ENCODE results near the gene AMHR2. TPM values are rescaled to one million over a fixed set of nuclear protein-coding genes. Genes with fewer than 3 reads are reported as not detected.
"Not testable (repeated sequence)": the region's sequence is repeated elsewhere in the genome, so short reads cannot be mapped to it uniquely, and the experiment has no call there.

The AMHR2 gene
- total and polyA plus RNA-seq, 4 donors, result 0.26 TPM; not detected in 3

DNA sequence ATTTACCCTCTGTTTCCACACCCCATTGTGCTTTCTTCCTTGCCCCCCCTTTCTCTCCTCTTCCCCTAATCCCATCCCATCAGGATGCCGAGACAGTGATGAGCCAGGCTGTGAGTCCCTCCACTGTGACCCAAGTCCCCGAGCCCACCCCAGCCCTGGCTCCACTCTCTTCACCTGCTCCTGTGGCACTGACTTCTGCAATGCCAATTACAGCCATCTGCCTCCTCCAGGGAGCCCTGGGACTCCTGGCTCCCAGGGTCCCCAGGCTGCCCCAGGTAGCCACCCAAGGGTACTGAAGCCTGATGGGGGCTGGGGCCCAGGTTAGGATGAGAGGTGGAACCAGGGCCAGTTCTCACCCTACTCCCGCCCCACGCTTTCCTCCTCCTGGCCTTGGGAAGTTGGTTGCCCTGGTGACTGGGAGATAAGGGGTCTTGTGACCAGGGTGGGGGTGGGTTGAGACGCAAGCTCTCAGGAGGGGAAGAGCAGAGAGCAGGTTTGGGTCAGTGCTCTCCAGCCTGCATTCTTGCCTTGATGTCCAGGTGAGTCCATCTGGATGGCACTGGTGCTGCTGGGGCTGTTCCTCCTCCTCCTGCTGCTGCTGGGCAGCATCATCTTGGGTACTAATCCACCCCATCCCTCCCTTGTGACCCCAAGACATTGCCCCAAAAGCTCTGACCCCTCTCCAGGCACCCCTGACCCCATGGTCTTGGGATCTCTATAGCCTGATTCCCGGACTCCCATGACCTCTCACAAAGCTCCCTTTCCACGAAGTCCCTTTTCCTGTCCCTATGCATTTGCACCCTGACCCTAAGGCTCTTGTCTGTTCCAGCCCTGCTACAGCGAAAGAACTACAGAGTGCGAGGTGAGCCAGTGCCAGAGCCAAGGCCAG is 1.2 kb downstream of the AMHR2 start:
- Histone ChIP-seq H3K36me3 (ENCODE audit: control insufficient read depth in 1 of 2, insufficient read depth in 2 of 2, low read length in 1 of 2) (no peaks in the 10 kb centered on the region), H3K4me3 (ENCODE audit: low read length in 2 of 2) (no peak overlapping the region), H3K27ac (ENCODE audit: low read depth in 1 of 2, low read length in 2 of 2) (no peak overlapping the region), H3K9me3 (ENCODE audit: control insufficient read depth, low read length) (no peaks in the 10 kb centered on the region), H3K4me1 (ENCODE audit: control insufficient read depth in 1 of 2, insufficient read depth in 2 of 2, low read length in 2 of 2) (no peaks in the 10 kb centered on the region), H3K27me3 (ENCODE audit: control insufficient read depth in 1 of 2, insufficient read depth in 2 of 2, low read length in 1 of 2) (no peaks in the 10 kb centered on the region)
- intact Hi-C loops (cut with DNase I), result no loop called here
- ATAC-seq (ENCODE audit: low FRiP score) (peak; percentile 5), DNase-seq (peak in 1 of 2 donors; percentile 63)
- 80 to 83% methylated on average over 7 to 9 of the region's 9 CpGs for WGBS, 2 donors

DNA sequence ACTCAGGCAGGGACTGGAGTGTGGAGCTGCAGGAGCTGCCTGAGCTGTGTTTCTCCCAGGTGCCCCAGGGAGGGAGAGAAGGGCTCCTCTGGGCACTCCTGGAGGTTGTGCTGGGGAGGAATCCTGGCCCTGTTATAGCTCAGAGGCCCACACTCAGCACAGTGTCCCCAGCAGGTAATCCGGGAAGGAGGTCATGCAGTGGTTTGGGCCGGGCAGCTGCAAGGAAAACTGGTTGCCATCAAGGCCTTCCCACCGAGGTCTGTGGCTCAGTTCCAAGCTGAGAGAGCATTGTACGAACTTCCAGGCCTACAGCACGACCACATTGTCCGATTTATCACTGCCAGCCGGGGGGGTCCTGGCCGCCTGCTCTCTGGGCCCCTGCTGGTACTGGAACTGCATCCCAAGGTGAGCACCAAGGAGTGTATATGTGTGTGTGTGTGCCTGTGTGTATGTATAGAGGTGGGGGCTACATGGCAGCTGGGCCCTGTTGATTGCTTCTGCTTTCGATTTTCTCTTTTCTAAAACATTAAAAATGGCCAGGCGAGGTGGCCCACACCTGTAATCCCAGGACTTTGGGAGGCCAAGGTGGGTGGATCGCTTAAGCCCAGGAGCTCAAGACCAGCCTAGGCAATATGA is 2.0 kb downstream of the AMHR2 start:
- 66 to 74% methylated on average over 11 of the region's 11 CpGs for WGBS, 2 donors
- DNase-seq (peak in 1 of 2 donors; percentile 52), ATAC-seq (ENCODE audit: low FRiP score) (peak; percentile 57)
- intact Hi-C loops (cut with DNase I), result no loop called here
- no peaks in the 10 kb centered on the region for H3K27me3 ChIP-seq (ENCODE audit: control insufficient read depth in 1 of 2, insufficient read depth in 2 of 2, low read length in 1 of 2)
- no peak overlapping the region for H3K27ac ChIP-seq (ENCODE audit: low read depth in 1 of 2, low read length in 2 of 2)
- no peaks in the 10 kb centered on the region for H3K4me1 ChIP-seq (ENCODE audit: control insufficient read depth in 1 of 2, insufficient read depth in 2 of 2, low read length in 2 of 2)
- H3K36me3 ChIP-seq (ENCODE audit: control insufficient read depth in 1 of 2, insufficient read depth in 2 of 2, low read length in 1 of 2), result no peaks in the 10 kb centered on the region
- no peaks in the 10 kb centered on the region for H3K9me3 ChIP-seq (ENCODE audit: control insufficient read depth, low read length)
- no peak overlapping the region for H3K4me3 ChIP-seq (ENCODE audit: low read length in 2 of 2)

GRCh38 chr12:53427905-53428594 is 4.4 kb downstream of the AMHR2 start:
- 88 to 90% methylated on average over 7 of the region's 7 CpGs for WGBS, 2 donors
- Histone ChIP-seq H3K4me3 (ENCODE audit: low read length in 2 of 2) (no peak overlapping the region), H3K4me1 (ENCODE audit: control insufficient read depth in 1 of 2, insufficient read depth in 2 of 2, low read length in 2 of 2) (no peaks in the 10 kb centered on the region), H3K27me3 (ENCODE audit: control insufficient read depth in 1 of 2, insufficient read depth in 2 of 2, low read length in 1 of 2) (no peaks in the 10 kb centered on the region), H3K9me3 (ENCODE audit: control insufficient read depth, low read length) (no peaks in the 10 kb centered on the region), H3K36me3 (ENCODE audit: control insufficient read depth in 1 of 2, insufficient read depth in 2 of 2, low read length in 1 of 2) (no peaks in the 10 kb centered on the region), H3K27ac (ENCODE audit: low read depth in 1 of 2, low read length in 2 of 2) (no peak overlapping the region)
- ATAC-seq (ENCODE audit: low FRiP score), result no peak
- no peak for DNase-seq
- intact Hi-C loops (cut with DNase I), result no loop called here

- H3K36me3 ChIP-seq (ENCODE audit: control insufficient read depth in 1 of 2, insufficient read depth in 2 of 2, low read length in 1 of 2), result no peaks in the 10 kb centered on the region
- H3K27me3 ChIP-seq (ENCODE audit: control insufficient read depth in 1 of 2, insufficient read depth in 2 of 2, low read length in 1 of 2), result no peaks in the 10 kb centered on the region
- no peaks in the 10 kb centered on the region for H3K4me1 ChIP-seq (ENCODE audit: control insufficient read depth in 1 of 2, insufficient read depth in 2 of 2, low read length in 2 of 2)
- no peak overlapping the region for H3K27ac ChIP-seq (ENCODE audit: low read depth in 1 of 2, low read length in 2 of 2)
- no peak for DNase-seq
- WGBS, 2 donors, result 87 to 93% methylated on average over 7 of the region's 7 CpGs
- no peak overlapping the region for H3K4me3 ChIP-seq (ENCODE audit: low read length in 2 of 2)
- no peak for ATAC-seq (ENCODE audit: low FRiP score)
- intact Hi-C loops (cut with DNase I), result no loop called here
- no peaks in the 10 kb centered on the region for H3K9me3 ChIP-seq (ENCODE audit: control insufficient read depth, low read length)
Observed at GRCh38 chr12:53428741-53429140, 5.1 kb downstream of the AMHR2 start.

DNA sequence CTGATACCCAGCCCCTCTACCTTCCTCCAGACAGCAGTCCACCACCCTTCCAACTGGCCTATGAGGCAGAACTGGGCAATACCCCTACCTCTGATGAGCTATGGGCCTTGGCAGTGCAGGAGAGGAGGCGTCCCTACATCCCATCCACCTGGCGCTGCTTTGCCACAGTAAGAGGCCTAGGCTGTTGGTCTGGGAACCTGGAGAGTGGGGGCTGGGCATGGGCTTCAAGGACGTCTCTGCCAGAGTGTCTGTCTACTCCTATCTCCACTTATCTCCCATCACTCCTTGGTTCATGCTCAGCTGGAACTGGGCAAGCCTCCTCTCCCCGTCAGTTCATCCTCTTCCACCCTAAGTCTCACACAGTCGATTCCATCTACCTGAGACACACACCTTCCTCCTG is 6.5 kb downstream of the AMHR2 start:
- ATAC-seq (ENCODE audit: low FRiP score), result no peak
- WGBS, 2 donors, result 85 to 89% methylated on average over 5 of the region's 5 CpGs

GRCh38 chr12:53431187-53431586 is 7.5 kb downstream of the AMHR2 start:
- DNase-seq (no peak), ATAC-seq (ENCODE audit: low FRiP score) (no peak)
- H3K27me3 ChIP-seq (ENCODE audit: control insufficient read depth in 1 of 2, insufficient read depth in 2 of 2, low read length in 1 of 2), result no peaks in the 10 kb centered on the region
- intact Hi-C loops (cut with DNase I), result no loop called here
- 76 to 78% methylated on average over 7 of the region's 7 CpGs for WGBS, 2 donors
- no peak overlapping the region for H3K4me3 ChIP-seq (ENCODE audit: low read length in 2 of 2)
- no peaks in the 10 kb centered on the region for H3K9me3 ChIP-seq (ENCODE audit: control insufficient read depth, low read length)
- H3K4me1 ChIP-seq (ENCODE audit: control insufficient read depth in 1 of 2, insufficient read depth in 2 of 2, low read length in 2 of 2), result no peaks in the 10 kb centered on the region
- H3K27ac ChIP-seq (ENCODE audit: low read depth in 1 of 2, low read length in 2 of 2), result no peak overlapping the region
- no peaks in the 10 kb centered on the region for H3K36me3 ChIP-seq (ENCODE audit: control insufficient read depth in 1 of 2, insufficient read depth in 2 of 2, low read length in 1 of 2)

More for the DNA sequence above, 6.5 kb downstream of the AMHR2 start:
- no peak for DNase-seq
- intact Hi-C loops (cut with DNase I), result no loop called here
- Histone ChIP-seq H3K4me3 (ENCODE audit: low read length in 2 of 2) (no peak overlapping the region), H3K4me1 (ENCODE audit: control insufficient read depth in 1 of 2, insufficient read depth in 2 of 2, low read length in 2 of 2) (no peaks in the 10 kb centered on the region), H3K36me3 (ENCODE audit: control insufficient read depth in 1 of 2, insufficient read depth in 2 of 2, low read length in 1 of 2) (no peaks in the 10 kb centered on the region), H3K27ac (ENCODE audit: low read depth in 1 of 2, low read length in 2 of 2) (no peak overlapping the region), H3K9me3 (ENCODE audit: control insufficient read depth, low read length) (no peaks in the 10 kb centered on the region), H3K27me3 (ENCODE audit: control insufficient read depth in 1 of 2, insufficient read depth in 2 of 2, low read length in 1 of 2) (no peaks in the 10 kb centered on the region)

GRCh38 chr12:53435326-53435725 is 11.7 kb downstream of the AMHR2 start:
- H3K9me3 ChIP-seq (ENCODE audit: control insufficient read depth, low read length); H3K27me3 ChIP-seq (ENCODE audit: control insufficient read depth in 1 of 2, insufficient read depth in 2 of 2, low read length in 1 of 2); H3K36me3 ChIP-seq (ENCODE audit: control insufficient read depth in 1 of 2, insufficient read depth in 2 of 2, low read length in 1 of 2); intact Hi-C loops (cut with DNase I); DNase-seq; ATAC-seq (ENCODE audit: low FRiP score); H3K27ac ChIP-seq (ENCODE audit: low read depth in 1 of 2, low read length in 2 of 2); H3K4me1 ChIP-seq (ENCODE audit: control insufficient read depth in 1 of 2, insufficient read depth in 2 of 2, low read length in 2 of 2); H3K4me3 ChIP-seq (ENCODE audit: low read length in 2 of 2): not testable (repeated sequence)
- 93 to 96% methylated on average over 9 of the region's 9 CpGs for WGBS, 2 donors

DNA sequence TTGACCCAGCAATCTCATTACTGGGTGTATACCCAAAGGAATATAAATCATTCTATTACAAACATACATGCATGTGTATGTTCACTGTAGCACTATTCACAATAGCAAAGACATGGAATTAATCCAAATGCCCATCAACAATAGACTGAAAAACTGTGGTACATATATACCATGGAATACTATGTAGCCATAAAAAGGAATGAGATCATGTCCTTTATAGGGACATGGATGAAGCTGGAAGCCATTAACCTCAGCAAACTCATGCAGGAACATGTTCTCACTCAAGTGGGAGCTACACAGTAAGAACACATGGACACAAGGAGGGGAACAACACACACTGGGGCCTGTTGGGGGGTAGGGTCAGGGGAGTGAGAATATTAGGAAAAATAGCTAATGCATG is 15.9 kb downstream of the AMHR2 start:
- DNase-seq; H3K4me1 ChIP-seq (ENCODE audit: control insufficient read depth in 1 of 2, insufficient read depth in 2 of 2, low read length in 2 of 2); H3K27ac ChIP-seq (ENCODE audit: low read depth in 1 of 2, low read length in 2 of 2); intact Hi-C loops (cut with DNase I); H3K36me3 ChIP-seq (ENCODE audit: control insufficient read depth in 1 of 2, insufficient read depth in 2 of 2, low read length in 1 of 2); H3K9me3 ChIP-seq (ENCODE audit: control insufficient read depth, low read length); H3K4me3 ChIP-seq (ENCODE audit: low read length in 2 of 2); ATAC-seq (ENCODE audit: low FRiP score); H3K27me3 ChIP-seq (ENCODE audit: control insufficient read depth in 1 of 2, insufficient read depth in 2 of 2, low read length in 1 of 2): not testable (repeated sequence)
